GM12801 (cell line): ENCODE data around the gene REEP2.

Source experiments
- CTCF ChIP-seq: IDR thresholded peaks from one replicate; pipeline ENCODE4 v1.5.1; 2011; ENCODE audit warnings: control low read depth; ENCODE audit not compliant: insufficient read length; ENCODE audit errors: extremely low read depth

Gene REEP2

GRCh38 chr5:138438724-138439476 is at the start of gene REEP2:
TSS of gene REEP2 (plus strand) at chr5:138439057. CDS start at chr5:138439209, 152 bp downstream.
- no peak for TF ChIP-seq CTCF

GRCh38 chr5:138389332-138389731 is 49.5 kb upstream of the REEP2 start:
- TF ChIP-seq CTCF, result no peak

DNA sequence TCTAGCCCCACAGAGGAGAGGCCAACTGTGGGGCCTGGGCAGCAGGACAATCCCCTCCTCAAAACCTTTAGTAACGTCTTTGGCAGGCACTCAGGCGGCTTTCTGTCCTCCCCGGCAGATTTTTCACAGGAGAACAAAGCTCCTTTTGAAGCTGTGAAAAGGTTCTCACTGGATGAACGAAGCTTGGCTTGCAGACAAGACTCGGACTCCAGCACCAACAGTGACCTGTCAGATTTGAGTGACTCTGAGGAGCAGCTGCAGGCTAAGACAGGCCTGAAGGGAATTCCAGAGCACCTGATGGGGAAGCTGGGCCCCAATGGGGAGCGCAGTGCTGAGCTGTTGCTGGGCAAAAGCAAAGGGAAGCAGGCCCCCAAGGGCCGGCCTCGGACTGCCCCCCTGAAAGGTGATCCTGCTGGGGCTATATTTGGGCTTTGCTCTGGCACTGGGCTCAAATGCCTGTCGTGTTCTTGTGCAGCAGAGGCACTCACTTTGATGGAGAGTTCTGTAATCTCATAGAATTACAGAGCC is 46.9 kb upstream of the REEP2 start:
- no peak for TF ChIP-seq CTCF

DNA sequence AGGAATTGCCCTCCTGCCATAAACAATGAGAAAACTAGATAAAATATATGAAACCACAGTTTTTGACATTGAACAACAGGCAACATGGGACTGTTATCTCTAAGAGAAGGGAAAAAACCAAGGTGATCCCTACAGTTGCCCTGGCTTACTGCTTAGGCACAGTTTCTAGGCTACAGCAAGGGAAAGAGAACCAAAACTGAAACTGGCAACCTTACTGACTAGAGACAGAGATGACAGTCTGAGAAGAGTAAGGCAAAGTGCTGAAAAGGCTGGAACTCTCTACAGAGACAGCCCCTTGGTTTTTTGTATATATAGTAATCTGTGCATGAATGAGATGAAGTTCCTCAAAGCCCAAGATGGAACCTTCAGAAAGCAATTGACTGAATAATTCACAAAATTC is 36.2 kb upstream of the REEP2 start:
- TF ChIP-seq CTCF, result no peak

DNA sequence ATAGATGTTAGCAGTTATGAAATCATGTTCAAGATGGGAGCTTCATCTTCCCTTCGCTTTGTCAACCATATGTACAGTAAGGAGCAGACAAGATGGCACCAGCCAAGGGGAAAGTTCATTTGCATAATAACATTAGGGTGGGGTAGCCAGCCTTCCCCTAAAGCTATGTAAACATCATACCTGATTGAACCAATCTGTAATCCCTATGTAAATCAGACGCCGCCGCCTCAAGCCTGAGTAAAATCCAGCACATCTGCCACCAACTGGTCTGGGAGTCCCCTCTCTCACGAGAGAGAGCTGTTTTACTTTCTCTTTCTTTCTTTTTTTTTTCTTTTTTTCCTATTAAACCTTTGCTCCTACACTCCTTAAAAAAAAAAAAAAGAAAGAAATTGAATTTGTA is 30.8 kb upstream of the REEP2 start:
- no peak for TF ChIP-seq CTCF

DNA sequence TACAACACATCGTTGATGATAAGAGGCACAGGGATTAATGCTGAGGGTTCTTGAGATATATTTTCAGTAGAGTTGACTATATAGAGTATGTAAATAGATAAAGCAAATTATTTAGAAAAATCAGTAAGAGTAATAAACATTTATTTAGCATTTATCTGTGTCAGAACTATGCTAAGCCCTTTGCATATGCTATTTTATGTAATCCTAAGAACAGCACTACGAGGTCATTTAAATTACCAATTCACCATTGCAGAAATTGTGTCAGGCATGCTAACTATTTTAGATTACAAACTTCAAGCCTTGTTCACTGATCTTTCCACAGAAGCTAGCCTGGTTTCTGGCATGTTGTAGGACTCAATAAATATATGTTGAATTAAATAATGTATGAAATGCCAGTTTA is 20.4 kb upstream of the REEP2 start:
- TF ChIP-seq CTCF, result no peak

- no peak for TF ChIP-seq CTCF
Measured at GRCh38 chr5:138425079-138425478, 13.8 kb upstream of the REEP2 start.

DNA sequence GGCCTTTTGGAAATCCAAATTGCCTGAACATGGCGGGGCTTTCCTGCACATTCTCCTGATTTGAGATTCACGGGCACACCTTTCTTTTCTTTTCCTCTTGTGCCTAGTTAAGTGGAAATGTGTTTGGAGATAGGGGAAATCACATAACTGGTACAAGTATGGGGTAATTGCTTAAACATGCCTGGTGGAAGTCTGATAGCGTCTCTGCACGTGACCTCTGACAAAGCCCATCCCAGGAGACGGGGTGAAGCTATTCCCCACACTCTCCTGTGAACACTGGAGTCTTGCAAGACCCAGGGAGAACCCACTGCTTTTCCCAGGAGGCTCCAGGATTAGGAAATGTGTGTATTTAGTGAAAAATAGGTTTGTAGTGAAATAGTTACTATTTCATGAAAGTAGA is 2.9 kb upstream of the REEP2 start:
- no peak for TF ChIP-seq CTCF
